ENCODE measurements around the gene RFPL3. TPM values are rescaled to one million over a fixed set of nuclear protein-coding genes. Genes with fewer than 3 reads are reported as not detected.
"Not testable (repeated sequence)": the region's sequence is repeated elsewhere in the genome, so short reads cannot be mapped to it uniquely, and the experiment has no call there.

RFPL3 gene
- total and polyA plus RNA-seq, 8 donors: 0.21 TPM; not detected in 7

DNA sequence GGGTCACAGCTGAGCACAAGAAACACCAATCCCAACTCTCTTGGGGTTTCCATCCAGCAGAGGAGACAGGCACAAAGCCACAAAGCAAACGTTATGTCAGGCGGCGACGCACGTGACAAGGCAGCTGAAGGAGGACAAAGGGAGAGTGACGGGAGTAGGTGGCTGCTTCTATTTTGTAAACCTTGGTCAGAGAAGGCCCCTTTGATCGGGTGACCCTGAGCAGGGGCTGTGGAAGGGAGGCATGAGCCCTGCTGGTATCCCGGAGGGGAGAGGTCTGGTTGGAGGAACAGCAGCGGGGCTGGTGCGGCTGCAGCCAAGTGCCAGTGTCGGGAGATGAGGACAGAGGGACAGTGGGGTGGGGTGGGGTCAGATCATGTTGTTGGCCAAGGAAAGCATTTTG, 17.3 kb upstream of the RFPL3 start:
- Histone ChIP-seq H3K27ac (no peak overlapping the region), H3K36me3 (no peaks in the 10 kb centered on the region), H3K4me1 (no peaks in the 10 kb centered on the region), H3K9me3 (no peaks in the 10 kb centered on the region), H3K27me3 (peaks cover 0 to 7% (median 0%) of the 10 kb centered on the region in 4 donors), H3K4me3 (no peak overlapping the region)
- no peak for ATAC-seq
- no peak for DNase-seq
- WGBS, 2 donors: 39 to 54% methylated on average over 11 of the region's 11 CpGs
- FAIRE-seq: no peak
- no peak for TF ChIP-seq CTCF (IDR thresholded peaks at IDR 0.05)
- intact Hi-C loops (cut with DNase I): no loop called here

- Histone ChIP-seq H3K9me3 (no peaks in the 10 kb centered on the region), H3K36me3 (no peaks in the 10 kb centered on the region), H3K27me3 (peaks cover 0 to 9% (median 2%) of the 10 kb centered on the region in 4 donors), H3K27ac (no peak overlapping the region), H3K4me1 (no peaks in the 10 kb centered on the region), H3K4me3 (no peak overlapping the region)
- FAIRE-seq (no peak), ATAC-seq (no peak), DNase-seq (no peak)
- intact Hi-C loops (cut with DNase I): no loop called here
- TF ChIP-seq CTCF (IDR thresholded peaks at IDR 0.05): no peak
- 54 to 80% methylated on average over 11 to 13 of the region's 13 CpGs for WGBS, 2 donors
Measured at GRCh38 chr22:32341122-32341740, 16.4 kb upstream of the RFPL3 start.

DNA sequence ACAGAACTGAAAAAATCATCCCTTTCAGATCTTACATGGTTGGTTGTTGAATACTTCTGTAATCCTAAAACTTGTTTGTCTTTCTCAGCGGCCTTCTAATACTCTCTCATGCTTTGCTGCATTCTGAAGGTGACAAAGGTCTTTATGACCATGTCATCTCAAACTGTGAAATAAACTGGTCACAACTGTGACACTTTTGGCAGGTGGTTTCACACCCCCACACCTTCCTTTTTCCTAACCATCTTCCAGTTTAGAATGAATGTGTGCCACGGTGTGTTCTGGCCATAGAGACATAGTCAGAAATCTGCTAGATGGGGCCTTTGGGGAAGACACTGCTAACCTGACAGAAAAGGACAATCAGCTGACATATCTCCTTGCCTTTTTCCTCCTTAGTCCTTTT, 14.7 kb upstream of the RFPL3 start:
- intact Hi-C loops (cut with DNase I): no loop called here
- DNase-seq (no peak), FAIRE-seq (no peak), ATAC-seq (no peak)
- no peak for TF ChIP-seq CTCF (IDR thresholded peaks at IDR 0.05)
- WGBS, 2 donors: 76% methylated on average over 2 of the region's 2 CpGs
- H3K4me3 ChIP-seq: no peak overlapping the region
- no peaks in the 10 kb centered on the region for H3K4me1 ChIP-seq
- peaks cover 0 to 9% (median 2%) of the 10 kb centered on the region in 4 donors for H3K27me3 ChIP-seq
- no peaks in the 10 kb centered on the region for H3K36me3 ChIP-seq
- no peaks in the 10 kb centered on the region for H3K9me3 ChIP-seq
- no peak overlapping the region for H3K27ac ChIP-seq

- no peak for DNase-seq
- Histone ChIP-seq H3K27ac (no peak overlapping the region), H3K9me3 (no peaks in the 10 kb centered on the region), H3K4me1 (no peaks in the 10 kb centered on the region), H3K4me3 (no peak overlapping the region), H3K27me3 (peaks cover 0 to 9% (median 2%) of the 10 kb centered on the region in 4 donors), H3K36me3 (no peaks in the 10 kb centered on the region)
- no peak for ATAC-seq
- FAIRE-seq: no peak
- WGBS, 2 donors: 52 to 70% methylated on average over 5 of the region's 5 CpGs
- intact Hi-C loops (cut with DNase I): no loop called here
- no peak for TF ChIP-seq CTCF (IDR thresholded peaks at IDR 0.05)
Measured at GRCh38 chr22:32343941-32344340, 13.7 kb upstream of the RFPL3 start.

GRCh38 chr22:32348031-32348611, 9.5 kb upstream of the RFPL3 start:
- ATAC-seq (no peak), DNase-seq (no peak), FAIRE-seq (no peak)
- no peak overlapping the region for H3K27ac ChIP-seq
- WGBS, 2 donors: 68 to 79% methylated on average over 6 of the region's 6 CpGs
- TF ChIP-seq CTCF (IDR thresholded peaks at IDR 0.05): no peak
- no peaks in the 10 kb centered on the region for H3K4me1 ChIP-seq
- no peak overlapping the region for H3K4me3 ChIP-seq
- H3K36me3 ChIP-seq: no peaks in the 10 kb centered on the region
- intact Hi-C loops (cut with DNase I): no loop called here
- H3K9me3 ChIP-seq: no peaks in the 10 kb centered on the region
- H3K27me3 ChIP-seq: peaks cover 0 to 4% (median 2%) of the 10 kb centered on the region in 4 donors

GRCh38 chr22:32351875-32352274, 5.8 kb upstream of the RFPL3 start:
- H3K4me1 ChIP-seq; intact Hi-C loops (cut with DNase I); H3K9me3 ChIP-seq; H3K27me3 ChIP-seq; H3K27ac ChIP-seq; DNase-seq; FAIRE-seq; ATAC-seq; H3K4me3 ChIP-seq; H3K36me3 ChIP-seq: not testable (repeated sequence)
- WGBS, 2 donors: 87 to 95% methylated on average over 1 of the region's 1 CpG
